ENCODE results near the gene DDIT3. TPM values are rescaled to one million over a fixed set of nuclear protein-coding genes. Genes with fewer than 3 reads are reported as not detected.
"Not testable (repeated sequence)": the region's sequence is repeated elsewhere in the genome, so short reads cannot be mapped to it uniquely, and the experiment has no call there.

Gene DDIT3
- total RNA-seq, 1 donor from 2014 or later: 47.3 TPM

DNA sequence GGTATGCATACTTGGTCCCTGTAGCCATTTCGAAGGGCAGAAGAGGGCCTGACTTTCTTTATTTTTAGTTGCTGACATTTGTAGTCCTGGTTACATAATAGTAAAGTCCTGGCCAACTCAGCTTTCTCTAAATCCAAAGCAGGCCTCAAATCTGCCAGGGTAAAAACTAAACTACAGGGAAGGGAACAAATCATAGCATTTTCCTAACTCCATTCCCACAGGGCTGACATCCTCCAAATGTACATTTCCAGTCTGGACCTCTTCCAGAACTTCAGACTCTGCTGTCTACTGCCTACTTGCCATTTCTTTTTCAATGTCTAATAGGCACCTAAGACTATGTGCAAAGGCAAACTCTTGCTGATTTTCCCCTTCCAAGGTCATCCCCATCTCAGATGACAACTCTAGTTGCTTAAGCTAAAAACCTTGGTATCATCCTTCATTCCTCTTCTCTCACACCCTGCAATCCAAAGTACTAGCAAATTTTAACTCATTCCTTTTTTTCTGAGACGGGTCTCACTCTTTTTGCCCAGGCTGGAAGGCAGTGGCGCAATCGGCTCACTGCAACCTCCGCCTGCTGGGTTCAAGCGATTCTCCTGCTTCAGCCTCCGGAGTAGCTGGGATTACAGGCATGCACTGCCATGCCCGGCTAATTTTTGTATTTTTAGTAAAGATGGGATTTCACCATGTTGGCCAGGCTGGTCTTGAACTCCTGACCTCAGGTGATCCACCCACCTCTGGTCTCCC lies 2.0 kb downstream of the DDIT3 start:
- TF ChIP-seq, protein P1, sequence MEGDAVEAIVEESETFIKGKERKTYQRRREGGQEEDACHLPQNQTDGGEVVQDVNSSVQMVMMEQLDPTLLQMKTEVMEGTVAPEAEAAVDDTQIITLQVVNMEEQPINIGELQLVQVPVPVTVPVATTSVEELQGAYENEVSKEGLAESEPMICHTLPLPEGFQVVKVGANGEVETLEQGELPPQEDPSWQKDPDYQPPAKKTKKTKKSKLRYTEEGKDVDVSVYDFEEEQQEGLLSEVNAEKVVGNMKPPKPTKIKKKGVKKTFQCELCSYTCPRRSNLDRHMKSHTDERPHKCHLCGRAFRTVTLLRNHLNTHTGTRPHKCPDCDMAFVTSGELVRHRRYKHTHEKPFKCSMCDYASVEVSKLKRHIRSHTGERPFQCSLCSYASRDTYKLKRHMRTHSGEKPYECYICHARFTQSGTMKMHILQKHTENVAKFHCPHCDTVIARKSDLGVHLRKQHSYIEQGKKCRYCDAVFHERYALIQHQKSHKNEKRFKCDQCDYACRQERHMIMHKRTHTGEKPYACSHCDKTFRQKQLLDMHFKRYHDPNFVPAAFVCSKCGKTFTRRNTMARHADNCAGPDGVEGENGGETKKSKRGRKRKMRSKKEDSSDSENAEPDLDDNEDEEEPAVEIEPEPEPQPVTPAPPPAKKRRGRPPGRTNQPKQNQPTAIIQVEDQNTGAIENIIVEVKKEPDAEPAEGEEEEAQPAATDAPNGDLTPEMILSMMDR (IDR thresholded peaks at IDR 0.05): no peak
- DNase-seq: no peak
- intact Hi-C loops (cut with DNase I): no loop called here
- H3K4me3 ChIP-seq: peak overlapping the region; percentile 94
- H3K27me3 ChIP-seq: no peaks in the 10 kb centered on the region
- H3K4me1 ChIP-seq: peaks cover 39% of the 10 kb centered on the region
- H3K9me3 ChIP-seq: no peaks in the 10 kb centered on the region
- H3K36me3 ChIP-seq: peaks cover 48% of the 10 kb centered on the region
- H3K27ac ChIP-seq: peak overlapping the region; percentile 37
- no peak for ATAC-seq

DNA sequence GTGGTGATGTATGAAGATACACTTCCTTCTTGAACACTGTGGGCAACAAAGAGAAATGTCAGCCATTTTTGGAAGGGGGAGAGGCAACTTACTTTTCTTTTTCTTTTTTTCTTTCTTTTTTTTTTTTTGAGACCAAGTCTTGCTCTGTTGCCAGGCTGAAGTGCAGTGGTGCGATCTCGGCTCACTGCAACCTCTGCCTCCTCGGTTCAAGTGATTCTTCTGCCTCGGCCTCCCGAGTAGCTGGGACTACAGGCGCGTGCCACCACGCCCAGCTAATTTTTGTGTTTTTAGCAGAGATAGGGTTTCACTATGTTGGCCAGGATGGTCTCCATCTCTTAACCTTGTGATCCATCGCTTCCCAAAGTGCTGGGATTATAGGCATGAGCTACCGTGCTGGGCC lies 2.6 kb downstream of the DDIT3 start:
- Histone ChIP-seq H3K27ac (peak overlapping the region; percentile 37), H3K4me3 (peak overlapping the region; percentile 94), H3K4me1 (peaks cover 39% of the 10 kb centered on the region), H3K36me3 (peaks cover 55% of the 10 kb centered on the region)
- ATAC-seq; DNase-seq; H3K9me3 ChIP-seq; H3K27me3 ChIP-seq; intact Hi-C loops (cut with DNase I): not testable (repeated sequence)

DNA sequence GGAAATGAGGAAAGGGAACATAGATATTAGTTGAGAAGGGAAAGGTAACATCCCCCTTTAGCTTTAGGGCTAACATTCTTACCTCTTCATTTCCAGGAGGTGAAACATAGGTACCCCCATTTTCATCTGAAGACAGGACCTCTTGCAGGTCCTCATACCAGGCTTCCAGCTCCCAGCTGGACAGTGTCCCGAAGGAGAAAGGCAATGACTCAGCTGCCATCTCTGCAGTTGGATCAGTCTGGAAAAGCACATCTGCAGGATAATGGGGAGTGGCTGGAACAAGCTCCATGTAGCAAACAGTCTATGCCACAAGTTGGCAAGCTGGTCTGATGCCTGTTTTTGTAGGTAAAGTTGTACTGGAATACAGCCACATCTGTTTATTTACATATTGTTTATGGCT lies 3.1 kb downstream of the DDIT3 start:
- TF ChIP-seq, protein P1 (IDR thresholded peaks at IDR 0.05): no peak
- Histone ChIP-seq H3K4me1 (peaks cover 39% of the 10 kb centered on the region), H3K27me3 (no peaks in the 10 kb centered on the region), H3K9me3 (no peaks in the 10 kb centered on the region), H3K27ac (peak overlapping the region; percentile 37), H3K36me3 (peaks cover 60% of the 10 kb centered on the region), H3K4me3 (no peak overlapping the region)
- DNase-seq: no peak
- no peak for ATAC-seq
- intact Hi-C loops (cut with DNase I): no loop called here

DNA sequence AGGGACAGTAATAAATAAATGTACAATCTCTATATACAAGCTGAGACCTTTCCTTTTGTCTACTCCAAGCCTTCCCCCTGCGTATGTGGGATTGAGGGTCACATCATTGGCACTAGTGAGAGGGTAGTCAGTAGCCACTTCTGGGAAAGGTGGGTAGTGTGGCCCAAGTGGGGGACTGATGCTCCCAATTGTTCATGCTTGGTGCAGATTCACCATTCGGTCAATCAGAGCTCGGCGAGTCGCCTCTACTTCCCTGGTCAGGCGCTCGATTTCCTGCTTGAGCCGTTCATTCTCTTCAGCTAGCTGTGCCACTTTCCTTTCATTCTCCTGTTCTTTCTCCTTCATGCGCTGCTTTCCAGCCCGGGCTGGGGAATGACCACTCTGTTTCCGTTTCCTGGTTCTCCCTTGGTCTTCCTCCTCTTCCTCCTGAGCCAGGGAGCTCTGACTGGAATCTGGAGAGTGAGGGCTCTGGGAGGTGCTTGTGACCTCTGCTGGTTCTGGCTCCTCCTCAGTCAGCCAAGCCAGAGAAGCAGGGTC lies 3.6 kb downstream of the DDIT3 start:
- TF ChIP-seq, protein P1 (IDR thresholded peaks at IDR 0.05): no peak
- intact Hi-C loops (cut with DNase I): no loop called here
- peaks cover 35% of the 10 kb centered on the region for H3K4me1 ChIP-seq
- peak overlapping the region; percentile 24 for H3K27ac ChIP-seq
- ATAC-seq (no peak), DNase-seq (no peak)
- H3K9me3 ChIP-seq: no peaks in the 10 kb centered on the region
- no peak overlapping the region for H3K4me3 ChIP-seq
- H3K36me3 ChIP-seq: peaks cover 65% of the 10 kb centered on the region
- no peaks in the 10 kb centered on the region for H3K27me3 ChIP-seq

DNA sequence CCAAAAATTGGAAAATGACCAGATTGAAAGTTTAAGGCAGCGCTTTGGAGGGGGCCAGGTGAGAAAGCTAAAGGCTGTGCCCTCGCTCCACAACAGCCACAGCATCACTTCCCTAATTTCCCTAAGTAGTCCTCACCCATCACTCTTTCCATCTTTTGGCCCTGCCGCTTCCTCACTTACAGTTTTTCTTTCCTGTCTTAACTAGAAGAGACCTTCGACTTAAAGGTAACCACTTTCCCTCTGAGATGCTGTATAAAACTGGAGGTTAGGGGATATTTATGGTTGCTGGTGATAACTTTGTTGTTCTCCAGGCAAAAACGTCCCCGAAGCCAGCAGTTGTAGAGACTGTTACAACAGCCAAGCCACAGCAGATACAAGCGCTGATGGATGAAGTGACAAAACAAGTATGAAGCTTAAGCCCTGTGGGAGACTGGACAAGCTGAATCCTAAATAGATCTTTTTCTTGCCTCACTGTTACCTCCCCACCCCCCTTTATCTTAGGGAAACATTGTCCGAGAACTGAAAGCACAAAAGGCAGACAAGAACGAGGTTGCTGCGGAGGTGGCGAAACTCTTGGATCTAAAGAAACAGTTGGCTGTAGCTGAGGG lies 4.3 kb downstream of the DDIT3 start:
- TF ChIP-seq, protein P1 (IDR thresholded peaks at IDR 0.05): no peak

DNA sequence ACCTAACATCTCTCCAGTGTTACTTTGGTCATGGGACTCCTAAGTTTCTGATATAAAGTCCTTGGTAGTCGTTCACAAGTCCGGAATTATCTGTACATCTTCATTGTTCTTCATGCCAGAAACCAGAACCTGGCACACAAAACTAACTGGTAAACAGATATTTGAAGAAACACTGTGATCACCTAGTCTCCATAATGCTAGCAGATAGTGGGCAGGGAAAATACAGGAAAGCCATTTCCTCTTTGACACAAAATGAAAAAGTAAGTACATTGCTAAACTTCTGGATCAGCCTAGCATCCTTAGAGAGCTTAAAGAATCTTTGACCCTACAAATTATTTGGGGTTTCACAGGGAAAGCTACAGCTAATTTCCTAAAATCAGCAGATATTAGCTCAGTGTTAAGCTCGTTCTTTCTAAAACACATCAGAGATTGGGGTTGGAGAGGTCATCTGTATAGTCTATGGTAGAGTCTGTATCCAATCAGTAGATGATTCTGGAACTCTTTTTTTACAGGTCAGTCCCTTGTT lies 4.8 kb downstream of the DDIT3 start:
- ATAC-seq (no peak), DNase-seq (no peak)
- intact Hi-C loops (cut with DNase I): no loop called here
- Histone ChIP-seq H3K27me3 (no peaks in the 10 kb centered on the region), H3K36me3 (peaks cover 77% of the 10 kb centered on the region), H3K9me3 (no peaks in the 10 kb centered on the region), H3K27ac (no peak overlapping the region), H3K4me3 (no peak overlapping the region), H3K4me1 (peaks cover 26% of the 10 kb centered on the region)
- TF ChIP-seq, protein P1 (IDR thresholded peaks at IDR 0.05): no peak

More for the DNA sequence above, 4.3 kb downstream of the DDIT3 start:
- Histone ChIP-seq H3K27ac (no peak overlapping the region), H3K27me3 (no peaks in the 10 kb centered on the region), H3K9me3 (no peaks in the 10 kb centered on the region), H3K36me3 (peaks cover 71% of the 10 kb centered on the region), H3K4me1 (peaks cover 29% of the 10 kb centered on the region), H3K4me3 (no peak overlapping the region)
- DNase-seq: no peak
- no peak for ATAC-seq
- intact Hi-C loops (cut with DNase I): no loop called here

All from upper lobe of right lung (tissue), 1 donor.